ENCODE measurements around the gene TMEM147. TPM values are rescaled to one million over a fixed set of nuclear protein-coding genes. Genes with fewer than 3 reads are reported as not detected.
"Not testable (repeated sequence)": the region's sequence is repeated elsewhere in the genome, so short reads cannot be mapped to it uniquely, and the experiment has no call there.

Gene TMEM147
- total RNA-seq, 2 donors from 2014 or later, result 79.0 to 87.8 TPM

- no peaks in the 10 kb centered on the region for H3K9me3 Mint-ChIP-seq
- no peak overlapping the region for H3K4me3 Mint-ChIP-seq
- H3K4me1 Mint-ChIP-seq (ENCODE audit: low read depth), result no peaks in the 10 kb centered on the region
- DNase-seq, result no peak
- ATAC-seq (replicated peaks in 1 of 2), result no peak
- peaks cover 33% of the 10 kb centered on the region for H3K27me3 Mint-ChIP-seq (ENCODE audit: low read depth)
- H3K27ac Mint-ChIP-seq, result no peak overlapping the region
- H3K36me3 Mint-ChIP-seq (ENCODE audit: insufficient read depth in 2 of 2), result no peaks in the 10 kb centered on the region
Observed at GRCh38 chr19:35566738-35567137, 21.3 kb downstream of the TMEM147 start.

- ATAC-seq (replicated peaks in 1 of 2), result no peak
- DNase-seq, result no peak
- H3K27ac Mint-ChIP-seq, result no peak overlapping the region
- no peaks in the 10 kb centered on the region for H3K9me3 Mint-ChIP-seq
- H3K27me3 Mint-ChIP-seq (ENCODE audit: low read depth), result peaks cover 16% of the 10 kb centered on the region
- H3K36me3 Mint-ChIP-seq (ENCODE audit: insufficient read depth in 2 of 2), result no peaks in the 10 kb centered on the region
- H3K4me3 Mint-ChIP-seq, result no peak overlapping the region
- H3K4me1 Mint-ChIP-seq (ENCODE audit: low read depth), result no peaks in the 10 kb centered on the region
Observed at GRCh38 chr19:35569281-35569781, 23.9 kb downstream of the TMEM147 start.

GRCh38 chr19:35571406-35571965 lies 26.1 kb downstream of the TMEM147 start:
- no peaks in the 10 kb centered on the region for H3K4me1 Mint-ChIP-seq (ENCODE audit: low read depth)
- peaks cover 15% of the 10 kb centered on the region for H3K27me3 Mint-ChIP-seq (ENCODE audit: low read depth)
- no peak overlapping the region for H3K27ac Mint-ChIP-seq
- peak in 1 of 2 donors; percentile 58 for ATAC-seq (replicated peaks in 1 of 2)
- no peak for DNase-seq
- peaks cover under 1 to 9% of the 10 kb centered on the region in 2 donors for H3K36me3 Mint-ChIP-seq (ENCODE audit: insufficient read depth in 2 of 2)
- H3K4me3 Mint-ChIP-seq, result no peak overlapping the region
- H3K9me3 Mint-ChIP-seq, result peaks cover 7 to 10% of the 10 kb centered on the region in 2 donors

- no peak overlapping the region for H3K27ac Mint-ChIP-seq
- H3K27me3 Mint-ChIP-seq (ENCODE audit: low read depth), result peaks cover 8% of the 10 kb centered on the region
- peaks cover 11 to 17% of the 10 kb centered on the region in 2 donors for H3K36me3 Mint-ChIP-seq (ENCODE audit: insufficient read depth in 2 of 2)
- no peak overlapping the region for H3K4me3 Mint-ChIP-seq
- DNase-seq (no peak), ATAC-seq (replicated peaks in 1 of 2) (no peak)
- H3K4me1 Mint-ChIP-seq (ENCODE audit: low read depth), result no peaks in the 10 kb centered on the region
- peaks cover 14 to 17% of the 10 kb centered on the region in 2 donors for H3K9me3 Mint-ChIP-seq
Observed at GRCh38 chr19:35577918-35578317, 32.5 kb downstream of the TMEM147 start.

- H3K9me3 Mint-ChIP-seq, result peaks cover 14 to 17% of the 10 kb centered on the region in 2 donors
Observed at GRCh38 chr19:35578707-35579106, 33.3 kb downstream of the TMEM147 start.

GRCh38 chr19:35582760-35583159 lies 37.3 kb downstream of the TMEM147 start:
- no peak overlapping the region for H3K27ac Mint-ChIP-seq
- peaks cover 33% of the 10 kb centered on the region for H3K27me3 Mint-ChIP-seq (ENCODE audit: low read depth)
- no peak overlapping the region for H3K4me3 Mint-ChIP-seq
- H3K36me3 Mint-ChIP-seq (ENCODE audit: insufficient read depth in 2 of 2), result peaks cover 0 to 1% of the 10 kb centered on the region in 2 donors
- ATAC-seq (replicated peaks in 1 of 2) (no peak), DNase-seq (no peak)
- no peaks in the 10 kb centered on the region for H3K4me1 Mint-ChIP-seq (ENCODE audit: low read depth)
- H3K9me3 Mint-ChIP-seq, result peaks cover 0 to 3% of the 10 kb centered on the region in 2 donors

More at GRCh38 chr19:35578707-35579106, 33.3 kb downstream of the TMEM147 start:
- ATAC-seq (replicated peaks in 1 of 2) (no peak), DNase-seq (no peak)
- H3K36me3 Mint-ChIP-seq (ENCODE audit: insufficient read depth in 2 of 2), result peaks cover 11 to 17% of the 10 kb centered on the region in 2 donors
- no peaks in the 10 kb centered on the region for H3K4me1 Mint-ChIP-seq (ENCODE audit: low read depth)
- no peak overlapping the region for H3K4me3 Mint-ChIP-seq
- H3K27ac Mint-ChIP-seq, result no peak overlapping the region
- H3K27me3 Mint-ChIP-seq (ENCODE audit: low read depth), result peaks cover 13% of the 10 kb centered on the region

GRCh38 chr19:35585848-35586247 lies 40.4 kb downstream of the TMEM147 start, which contains the start of gene PMIS2:
Gene PMIS2 (plus strand): TSS chr19:35586173. CDS start chr19:35586260, 87 bp downstream.
- H3K27ac Mint-ChIP-seq, result peak within 1 kb of the TSS; percentile 62
- DNase-seq (peak in 1 of 2 donors; percentile 18), ATAC-seq (replicated peaks in 1 of 2) (peak; percentile 21 to 44)
- no peaks in the 10 kb centered on the region for H3K36me3 Mint-ChIP-seq (ENCODE audit: insufficient read depth in 2 of 2)
- no peak within 1 kb of the TSS for H3K4me3 Mint-ChIP-seq
- H3K4me1 Mint-ChIP-seq (ENCODE audit: low read depth), result no peaks in the 10 kb centered on the region
- H3K27me3 Mint-ChIP-seq (ENCODE audit: low read depth), result peaks cover 33% of the 10 kb centered on the region
- peaks cover 0 to 3% of the 10 kb centered on the region in 2 donors for H3K9me3 Mint-ChIP-seq

GRCh38 chr19:35587321-35587720 lies 41.9 kb downstream of the TMEM147 start:
- no peaks in the 10 kb centered on the region for H3K36me3 Mint-ChIP-seq (ENCODE audit: insufficient read depth in 2 of 2)
- DNase-seq (no peak), ATAC-seq (replicated peaks in 1 of 2) (no peak)
- no peaks in the 10 kb centered on the region for H3K4me1 Mint-ChIP-seq (ENCODE audit: low read depth)
- no peak overlapping the region for H3K4me3 Mint-ChIP-seq
- peaks cover 0 to 3% of the 10 kb centered on the region in 2 donors for H3K9me3 Mint-ChIP-seq
- peaks cover 33% of the 10 kb centered on the region for H3K27me3 Mint-ChIP-seq (ENCODE audit: low read depth)
- no peak overlapping the region for H3K27ac Mint-ChIP-seq

GRCh38 chr19:35590875-35591274 lies 45.4 kb downstream of the TMEM147 start:
- no peaks in the 10 kb centered on the region for H3K36me3 Mint-ChIP-seq (ENCODE audit: insufficient read depth in 2 of 2)
- H3K9me3 Mint-ChIP-seq, result no peaks in the 10 kb centered on the region
- ATAC-seq (replicated peaks in 1 of 2) (no peak), DNase-seq (no peak)
- H3K4me1 Mint-ChIP-seq (ENCODE audit: low read depth), result no peaks in the 10 kb centered on the region
- no peak overlapping the region for H3K4me3 Mint-ChIP-seq
- no peak overlapping the region for H3K27ac Mint-ChIP-seq
- peaks cover 12% of the 10 kb centered on the region for H3K27me3 Mint-ChIP-seq (ENCODE audit: low read depth)

GRCh38 chr19:35592226-35592625 lies 46.8 kb downstream of the TMEM147 start:
- no peak for DNase-seq
- H3K27me3 Mint-ChIP-seq (ENCODE audit: low read depth), result peaks cover 5% of the 10 kb centered on the region
- H3K4me3 Mint-ChIP-seq, result no peak overlapping the region
- no peak for ATAC-seq (replicated peaks in 1 of 2)
- H3K36me3 Mint-ChIP-seq (ENCODE audit: insufficient read depth in 2 of 2), result no peaks in the 10 kb centered on the region
- H3K4me1 Mint-ChIP-seq (ENCODE audit: low read depth), result peaks cover 8% of the 10 kb centered on the region
- no peaks in the 10 kb centered on the region for H3K9me3 Mint-ChIP-seq
- H3K27ac Mint-ChIP-seq, result no peak overlapping the region

GRCh38 chr19:35595026-35595425 lies 49.6 kb downstream of the TMEM147 start:
- not testable (repeated sequence) for H3K4me1 Mint-ChIP-seq (ENCODE audit: low read depth); H3K27ac Mint-ChIP-seq; H3K36me3 Mint-ChIP-seq (ENCODE audit: insufficient read depth in 2 of 2); ATAC-seq (replicated peaks in 1 of 2); H3K4me3 Mint-ChIP-seq; DNase-seq; H3K9me3 Mint-ChIP-seq
- peaks cover 11% of the 10 kb centered on the region for H3K27me3 Mint-ChIP-seq (ENCODE audit: low read depth)

GRCh38 chr19:35595928-35596327 lies 50.5 kb downstream of the TMEM147 start:
- Mint-ChIP-seq H3K27ac (no peak overlapping the region), H3K4me1 (ENCODE audit: low read depth) (peaks cover 8% of the 10 kb centered on the region), H3K36me3 (ENCODE audit: insufficient read depth in 2 of 2) (no peaks in the 10 kb centered on the region), H3K4me3 (no peak overlapping the region), H3K9me3 (no peaks in the 10 kb centered on the region), H3K27me3 (ENCODE audit: low read depth) (peaks cover 11% of the 10 kb centered on the region)
- DNase-seq (no peak), ATAC-seq (replicated peaks in 1 of 2) (no peak)

- peak overlapping the region; percentile 33 to 37 for H3K4me3 Mint-ChIP-seq
- ATAC-seq (replicated peaks in 1 of 2), result peak; percentile 77 to 96
- no peaks in the 10 kb centered on the region for H3K9me3 Mint-ChIP-seq
- H3K4me1 Mint-ChIP-seq (ENCODE audit: low read depth), result peaks cover 8% of the 10 kb centered on the region
- H3K36me3 Mint-ChIP-seq (ENCODE audit: insufficient read depth in 2 of 2), result no peaks in the 10 kb centered on the region
- H3K27me3 Mint-ChIP-seq (ENCODE audit: low read depth), result peaks cover 11% of the 10 kb centered on the region
- peak; percentile 26 to 45 for DNase-seq
- H3K27ac Mint-ChIP-seq, result no peak overlapping the region
Observed at GRCh38 chr19:35596366-35596999, 51.1 kb downstream of the TMEM147 start.
